Thyroid gland (tissue), 4 donors: ENCODE results near the gene POLR2A.

Experiments used
- POLR2A ChIP-seq, 2 donors: fragments of 450-650 bp; IDR thresholded peaks; one replicate each; pipeline ENCODE4 v1.6.1; 2017; ENCODE audit warnings: antibody characterized with exemption in 2 of 2, mild to moderate bottlenecking in 2 of 2, moderate library complexity in 1 of 2
- TF ChIP-seq, protein P1 (sequence below), 6 experiments: fragments of 200-600 bp in 3 of 6; fragments of 450-650 bp in 3 of 6; sonication (generic) in 3 of 6; IDR thresholded peaks; one replicate each; pipeline ENCODE4 v1.5.1; 2016 to 2019; ENCODE audit warnings: antibody characterized with exemption in 6 of 6, mild to moderate bottlenecking in 2 of 6, inconsistent platforms in 1 of 6, moderate library complexity in 1 of 6

DNA sequence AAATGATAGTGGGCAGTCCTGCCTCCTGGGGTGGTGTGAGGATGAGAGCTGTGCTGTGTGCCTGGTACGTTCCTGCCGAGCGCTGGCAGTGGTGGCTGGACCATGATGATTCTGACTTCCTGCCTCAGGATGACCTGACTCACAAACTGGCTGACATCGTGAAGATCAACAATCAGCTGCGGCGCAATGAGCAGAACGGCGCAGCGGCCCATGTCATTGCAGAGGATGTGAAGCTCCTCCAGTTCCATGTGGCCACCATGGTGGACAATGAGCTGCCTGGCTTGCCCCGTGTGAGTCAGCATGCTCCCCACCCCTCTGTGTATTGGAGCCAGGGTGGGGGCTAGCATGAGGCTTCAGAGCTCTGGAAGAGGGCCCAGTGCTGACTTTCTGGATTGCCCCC, 13.1 kb downstream of the POLR2A start:
- TF ChIP-seq, protein P1, sequence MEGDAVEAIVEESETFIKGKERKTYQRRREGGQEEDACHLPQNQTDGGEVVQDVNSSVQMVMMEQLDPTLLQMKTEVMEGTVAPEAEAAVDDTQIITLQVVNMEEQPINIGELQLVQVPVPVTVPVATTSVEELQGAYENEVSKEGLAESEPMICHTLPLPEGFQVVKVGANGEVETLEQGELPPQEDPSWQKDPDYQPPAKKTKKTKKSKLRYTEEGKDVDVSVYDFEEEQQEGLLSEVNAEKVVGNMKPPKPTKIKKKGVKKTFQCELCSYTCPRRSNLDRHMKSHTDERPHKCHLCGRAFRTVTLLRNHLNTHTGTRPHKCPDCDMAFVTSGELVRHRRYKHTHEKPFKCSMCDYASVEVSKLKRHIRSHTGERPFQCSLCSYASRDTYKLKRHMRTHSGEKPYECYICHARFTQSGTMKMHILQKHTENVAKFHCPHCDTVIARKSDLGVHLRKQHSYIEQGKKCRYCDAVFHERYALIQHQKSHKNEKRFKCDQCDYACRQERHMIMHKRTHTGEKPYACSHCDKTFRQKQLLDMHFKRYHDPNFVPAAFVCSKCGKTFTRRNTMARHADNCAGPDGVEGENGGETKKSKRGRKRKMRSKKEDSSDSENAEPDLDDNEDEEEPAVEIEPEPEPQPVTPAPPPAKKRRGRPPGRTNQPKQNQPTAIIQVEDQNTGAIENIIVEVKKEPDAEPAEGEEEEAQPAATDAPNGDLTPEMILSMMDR (IDR thresholded peaks at IDR 0.05): no peak
- no peak for TF ChIP-seq POLR2A (IDR thresholded peaks at IDR 0.05)
